M059J (cell line): ENCODE measurements around the gene MOBP. TPM values are rescaled to one million over a fixed set of nuclear protein-coding genes. Genes with fewer than 3 reads are reported as not detected.

ENCODE experiments used
- DNase-seq: peaks from one replicate; pipeline ENCODE4 v3.0.0-alpha.2; 2012; ENCODE audit warnings: low read depth
- total RNA-seq: library from RNA; depleted of rRNA; stranded (reverse); fragments of >200 nt; shearing (Covaris generic); gene quantifications from 2 replicates; pipeline ENCODE4 v1.2.3, GENCODE V29; 2014

The MOBP gene
- total RNA-seq, 1 experiment from 2014 or later: not detected

DNA sequence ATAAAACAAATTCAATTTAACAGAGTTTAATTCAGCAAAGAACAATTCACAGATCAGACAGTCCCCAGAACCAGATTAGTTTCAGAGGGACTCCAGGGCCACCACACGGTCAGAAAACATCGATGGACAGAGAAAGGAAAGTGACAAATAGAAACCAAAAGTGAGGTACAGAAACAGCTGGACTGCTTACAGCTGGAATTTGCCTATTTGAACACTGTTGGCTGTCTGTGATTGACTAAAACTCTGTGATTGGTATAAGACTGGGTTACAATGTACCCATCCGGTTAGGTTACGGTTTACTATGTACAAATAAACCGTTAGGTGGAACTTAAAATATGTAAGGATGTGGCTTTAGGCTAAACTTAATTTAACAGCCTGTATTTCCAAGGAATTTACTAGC is 30.3 kb downstream of the MOBP start:
- no peak for DNase-seq

DNA sequence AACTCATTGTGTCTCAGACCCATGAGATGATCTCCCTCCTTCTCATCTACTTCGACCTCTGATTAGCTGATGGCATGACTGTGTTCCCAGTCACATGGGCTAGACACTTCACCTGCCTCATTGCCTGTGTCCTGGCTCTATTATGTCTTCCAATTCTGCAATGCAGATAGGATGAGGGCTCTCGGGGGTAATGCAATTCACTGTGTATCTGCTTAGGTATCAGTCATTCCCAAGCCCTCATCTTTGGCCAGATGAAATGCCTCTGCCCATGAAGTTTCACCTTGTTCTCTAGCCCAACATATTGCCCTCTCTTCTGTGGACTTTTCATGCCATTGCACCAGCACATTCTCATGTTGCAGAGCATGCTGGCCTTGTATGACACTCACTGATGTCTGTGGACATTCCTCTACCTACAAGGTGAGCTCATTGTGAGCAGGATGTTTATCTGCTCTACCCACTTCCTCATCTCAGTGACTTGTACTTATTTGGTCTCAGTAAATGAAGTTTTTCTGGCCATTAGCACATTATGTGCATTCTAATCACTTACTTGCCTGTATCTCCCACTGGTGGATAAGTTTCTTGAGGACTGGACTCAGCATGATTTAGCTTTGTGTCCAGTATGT is 32.3 kb downstream of the MOBP start:
- no peak for DNase-seq

DNA sequence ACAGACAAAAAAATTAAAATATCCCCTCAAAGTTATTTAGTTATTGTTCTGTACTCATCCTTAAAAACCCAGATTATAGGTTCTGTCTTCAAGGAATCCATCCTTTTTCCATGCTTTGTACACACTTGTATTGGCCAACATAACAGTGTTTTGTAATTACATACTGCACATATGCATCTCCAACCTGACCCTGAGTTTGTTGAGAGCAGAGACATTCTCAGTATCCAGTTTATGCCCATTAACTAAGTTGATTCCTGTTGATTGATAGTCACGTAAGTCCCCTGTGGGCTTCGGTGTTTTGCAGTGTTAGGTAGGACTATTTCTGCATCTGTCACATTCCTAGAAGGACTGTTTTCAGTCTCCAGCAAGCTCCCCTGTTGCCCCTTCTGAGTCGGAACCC is 33.6 kb downstream of the MOBP start:
- DNase-seq: no peak

DNA sequence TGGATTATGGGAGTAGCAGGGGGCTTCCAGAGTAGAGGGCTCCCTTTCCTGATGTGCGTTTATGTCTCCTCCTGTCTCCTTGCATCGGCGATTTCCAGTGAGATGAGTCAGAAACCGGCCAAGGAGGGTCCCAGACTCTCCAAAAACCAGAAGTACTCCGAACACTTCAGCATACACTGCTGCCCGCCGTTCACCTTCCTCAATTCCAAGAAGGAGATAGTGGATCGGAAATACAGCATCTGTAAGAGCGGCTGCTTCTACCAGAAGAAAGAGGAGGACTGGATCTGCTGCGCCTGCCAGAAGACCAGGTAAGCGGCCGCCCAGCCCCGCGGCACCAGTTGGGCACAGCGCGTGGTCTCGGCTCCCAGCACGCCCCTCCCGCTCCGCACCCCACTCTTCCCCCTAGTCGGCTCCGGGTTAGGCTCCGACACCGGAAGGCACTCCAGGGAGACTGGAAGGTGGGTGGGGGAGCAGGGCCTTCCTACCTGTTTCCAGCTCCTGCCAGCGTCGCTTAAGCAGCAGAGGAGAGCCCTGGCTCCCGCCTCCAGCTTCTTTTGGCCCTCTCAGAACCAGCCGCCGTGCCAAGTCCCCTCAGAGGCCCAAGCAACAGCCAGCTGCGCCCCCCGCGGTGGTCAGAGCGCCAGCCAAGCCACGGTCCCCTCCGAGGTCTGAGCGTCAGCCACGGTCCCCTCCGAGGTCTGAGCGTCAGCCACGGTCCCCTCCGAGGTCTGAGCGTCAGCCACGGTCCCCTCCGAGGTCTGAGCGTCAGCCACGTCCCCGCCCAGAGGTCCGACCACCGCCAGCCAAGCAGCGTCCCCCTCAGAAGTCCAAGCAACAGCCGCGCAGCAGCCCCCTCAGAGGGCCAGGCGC is 34.7 kb downstream of the MOBP start:
- no peak for DNase-seq

DNA sequence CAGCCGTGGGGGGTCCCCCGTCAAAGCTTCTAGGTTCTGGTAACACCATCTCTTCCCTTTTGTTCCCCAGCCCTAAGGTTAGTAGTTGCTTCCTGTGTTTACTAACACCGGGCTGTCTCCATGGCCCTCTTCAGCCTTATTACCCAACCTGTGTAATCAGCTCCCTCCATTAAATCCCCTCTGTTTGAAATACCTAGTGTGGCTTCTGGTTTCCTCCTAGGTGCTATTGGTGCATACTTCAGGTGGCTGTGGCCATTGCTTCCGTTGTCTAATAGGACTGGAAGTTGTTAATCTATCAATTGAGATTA is 35.3 kb downstream of the MOBP start:
- peak; percentile 11 for DNase-seq

DNA sequence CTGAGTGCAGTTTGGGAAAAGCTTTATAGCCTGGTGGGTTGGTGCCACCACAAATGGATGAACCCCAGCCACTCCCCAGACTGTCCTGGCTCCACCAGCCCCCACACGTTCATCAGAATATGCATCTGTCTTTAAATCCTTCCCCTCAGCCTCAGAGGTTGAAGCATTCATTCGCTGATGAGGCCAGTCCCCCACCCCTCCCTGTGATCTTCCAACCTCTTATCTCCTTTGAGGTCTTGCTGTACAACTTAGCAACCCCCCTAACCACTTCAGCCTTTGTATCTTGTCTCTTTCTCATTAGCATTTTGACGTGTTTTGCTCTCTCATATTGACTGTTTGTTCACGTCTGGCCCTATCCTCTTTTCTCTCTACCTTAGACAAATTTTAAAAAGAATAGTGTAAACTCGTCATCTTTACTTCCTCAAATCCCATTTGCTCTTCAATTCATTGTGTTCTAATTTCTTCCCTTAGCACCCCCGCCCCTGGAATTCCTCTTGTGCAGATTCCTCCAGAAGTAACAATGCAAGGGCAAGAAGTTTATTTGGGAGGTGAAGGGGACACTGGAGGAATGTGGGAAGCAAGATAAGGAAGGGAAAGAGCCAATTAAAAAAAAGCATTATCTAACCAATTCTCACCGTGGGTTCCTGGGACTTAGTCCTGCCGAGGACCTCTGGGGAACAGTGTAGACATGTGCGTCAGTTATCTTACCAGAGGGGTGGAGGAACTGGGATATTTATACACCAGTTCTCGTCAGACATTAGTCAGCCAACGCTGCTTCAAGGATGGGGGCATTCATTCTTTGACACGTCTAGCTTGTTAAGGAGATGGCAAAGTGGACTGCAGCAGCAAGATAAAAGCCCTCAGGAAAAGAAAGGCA is 38.6 kb downstream of the MOBP start:
- DNase-seq: no peak

DNA sequence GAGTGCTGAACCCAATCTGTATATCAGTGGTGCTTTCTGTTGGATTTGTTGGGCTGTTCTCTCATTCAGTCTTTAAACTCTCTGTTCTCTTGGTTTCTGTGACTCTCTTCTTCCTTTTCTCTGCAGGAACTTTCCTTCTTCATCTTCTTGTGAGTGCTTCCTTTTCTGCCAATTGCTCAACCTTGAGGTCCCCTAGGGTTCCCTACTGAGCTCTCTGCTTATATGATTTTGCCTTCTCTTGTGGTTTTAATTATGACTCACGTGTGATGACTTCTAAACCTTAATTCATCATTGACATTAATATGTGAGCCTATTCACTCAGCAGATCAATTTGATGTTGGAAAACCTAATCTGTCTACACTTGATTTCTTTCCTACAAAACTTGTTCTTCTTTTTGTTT is 39.4 kb downstream of the MOBP start:
- no peak for DNase-seq

DNA sequence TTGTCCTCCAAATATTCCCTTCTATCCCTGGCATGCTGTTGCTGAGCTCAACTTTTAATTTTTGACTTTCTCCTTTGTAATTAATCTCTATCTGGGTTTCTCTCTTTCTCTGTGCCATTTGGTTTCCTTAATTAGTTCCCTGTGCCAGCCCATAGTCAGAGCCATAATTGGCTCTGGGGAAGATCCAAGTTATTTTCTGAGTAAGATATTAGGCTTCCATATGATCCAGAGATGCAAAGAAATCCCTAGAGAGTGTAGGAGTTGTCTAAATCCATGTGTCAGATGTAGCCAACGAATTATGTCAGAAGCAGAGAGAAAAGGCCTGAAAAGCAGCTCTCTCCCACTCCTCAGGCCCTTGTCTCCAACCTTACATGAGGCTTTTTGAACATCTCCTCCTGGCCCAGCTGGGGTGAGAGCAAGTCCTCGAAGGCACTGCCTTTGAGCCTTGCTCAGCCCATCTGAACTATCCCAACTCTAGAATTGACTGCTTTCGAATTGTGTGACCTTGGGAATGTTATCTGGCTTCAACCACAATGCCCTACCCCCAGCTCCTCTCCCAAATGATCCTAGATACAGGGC is 46.4 kb downstream of the MOBP start:
- no peak for DNase-seq

DNA sequence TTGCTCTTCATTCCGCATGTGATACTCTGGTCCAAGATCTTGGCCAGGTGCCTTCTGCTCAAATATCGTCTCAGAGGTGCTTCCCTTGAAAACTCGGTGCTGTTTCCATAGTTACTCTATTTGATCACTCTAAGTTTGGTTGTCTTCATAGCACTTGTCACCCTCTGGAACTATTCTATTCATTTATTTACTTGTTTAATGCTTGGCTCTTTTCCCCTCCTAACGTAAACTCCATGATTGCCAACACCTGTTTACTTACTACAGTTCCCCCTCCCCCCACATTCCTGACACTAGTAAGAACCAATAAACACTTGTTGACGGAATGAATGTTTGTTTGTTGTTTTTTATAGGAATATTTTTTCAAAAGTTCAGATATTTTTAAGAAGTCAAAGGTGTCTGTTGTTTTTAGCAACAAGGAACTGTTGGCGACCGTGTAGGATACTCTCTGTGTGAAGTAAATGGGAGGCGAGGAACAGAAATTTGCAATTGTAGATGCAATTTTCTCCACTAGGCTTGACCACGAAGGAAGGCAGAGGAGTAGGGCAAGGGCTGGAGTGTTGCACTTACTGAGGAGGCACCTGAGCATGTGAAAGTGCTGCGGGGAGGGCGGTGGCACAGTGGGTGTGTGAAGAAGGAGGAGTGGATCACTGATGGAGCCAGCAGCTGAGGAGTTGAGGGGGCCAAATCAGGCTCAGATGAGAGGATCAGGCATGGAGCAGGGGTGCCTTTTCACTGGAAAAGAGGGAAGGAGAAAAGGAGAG is 48.4 kb downstream of the MOBP start:
- DNase-seq: no peak

DNA sequence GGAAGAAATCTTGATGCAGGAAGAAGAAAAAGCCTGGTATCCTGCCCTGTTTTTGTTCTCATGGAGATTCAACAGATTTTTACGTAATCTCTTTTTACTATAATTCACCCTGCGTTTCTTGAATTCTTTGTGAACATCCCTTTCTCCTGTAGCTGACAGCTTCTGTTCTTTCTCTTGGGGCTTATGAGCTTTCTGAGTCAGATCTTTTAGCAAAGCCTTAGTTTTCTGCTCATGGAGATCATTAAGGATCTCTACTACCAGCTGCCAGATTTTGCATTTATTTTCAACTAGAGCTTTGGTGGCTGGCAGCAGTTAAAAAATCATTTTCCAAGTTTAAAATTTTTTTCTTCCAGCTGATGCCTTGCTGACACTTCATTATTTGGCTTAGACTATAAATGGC is 51.6 kb downstream of the MOBP start:
- DNase-seq: no peak

DNA sequence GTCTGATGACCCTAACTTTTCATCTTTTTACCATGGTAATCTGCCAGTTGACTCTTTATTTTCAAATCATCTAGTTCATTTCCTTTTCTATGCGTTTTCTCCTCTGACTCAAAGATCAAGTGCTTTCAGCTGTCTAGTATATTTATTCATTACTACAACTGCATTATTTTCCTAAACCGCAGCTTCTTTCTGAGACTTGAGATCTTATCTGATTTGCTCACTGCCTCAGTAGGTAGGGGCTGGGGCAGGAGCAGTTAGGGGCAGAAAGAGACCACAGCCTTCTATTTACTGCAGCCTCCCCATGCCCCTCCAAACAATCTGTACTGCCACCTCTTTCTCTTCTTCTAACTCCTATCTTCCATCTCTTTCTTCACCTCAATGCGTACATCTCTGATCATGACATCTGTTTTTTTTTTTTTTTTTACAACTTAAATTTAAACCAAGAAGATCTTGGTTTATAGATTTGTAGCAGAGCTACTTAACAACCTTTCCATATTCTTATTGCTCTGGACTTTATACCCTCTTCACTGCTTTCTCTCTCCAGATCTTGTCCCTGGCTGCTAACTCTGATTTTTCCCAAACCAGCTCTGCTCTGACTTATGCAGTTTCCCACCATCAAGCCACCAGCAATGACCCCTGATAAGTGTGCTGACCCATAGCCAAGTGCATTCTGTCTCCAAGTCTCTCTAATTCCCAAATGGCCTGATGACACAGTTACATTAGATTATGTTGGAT is 52.2 kb downstream of the MOBP start:
- no peak for DNase-seq

DNA sequence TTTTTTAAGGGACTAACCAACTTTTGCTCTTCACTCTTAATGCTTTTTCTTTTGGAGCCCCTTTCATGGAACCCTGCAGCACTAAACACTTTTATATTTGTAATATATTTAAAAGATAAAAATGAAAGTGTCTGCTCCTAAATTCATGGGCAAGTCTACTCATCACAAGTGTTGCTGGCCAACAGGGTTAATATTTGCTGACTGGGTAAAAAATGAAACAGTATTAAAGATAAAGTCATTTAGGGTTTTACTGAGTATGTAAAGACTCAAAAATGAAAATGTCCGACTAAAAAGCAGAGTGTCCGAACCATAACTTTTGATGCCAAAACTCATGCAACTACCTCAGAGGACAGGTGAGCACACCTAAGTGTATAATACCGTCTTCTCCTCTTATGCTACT is 54.0 kb downstream of the MOBP start:
- DNase-seq: no peak

DNA sequence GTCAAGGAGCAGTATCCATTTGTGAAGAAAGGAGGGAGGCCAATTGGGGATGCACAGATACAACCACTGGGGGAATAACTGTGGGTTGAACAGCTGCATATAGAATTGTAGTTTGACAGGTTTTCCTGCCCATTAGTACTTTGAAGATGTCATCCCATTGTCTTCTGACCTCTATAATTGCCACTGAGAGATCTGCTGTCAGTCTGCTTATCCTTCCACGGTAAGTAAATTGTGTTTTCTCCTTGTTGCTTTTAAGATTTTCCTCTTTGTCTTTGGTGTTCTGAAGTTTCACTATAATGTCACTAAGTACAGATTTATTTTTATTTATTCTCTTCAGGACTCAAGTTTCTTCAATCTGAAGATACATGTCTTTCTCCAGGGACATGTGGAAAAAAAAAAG is 56.6 kb downstream of the MOBP start:
- no peak for DNase-seq

DNA sequence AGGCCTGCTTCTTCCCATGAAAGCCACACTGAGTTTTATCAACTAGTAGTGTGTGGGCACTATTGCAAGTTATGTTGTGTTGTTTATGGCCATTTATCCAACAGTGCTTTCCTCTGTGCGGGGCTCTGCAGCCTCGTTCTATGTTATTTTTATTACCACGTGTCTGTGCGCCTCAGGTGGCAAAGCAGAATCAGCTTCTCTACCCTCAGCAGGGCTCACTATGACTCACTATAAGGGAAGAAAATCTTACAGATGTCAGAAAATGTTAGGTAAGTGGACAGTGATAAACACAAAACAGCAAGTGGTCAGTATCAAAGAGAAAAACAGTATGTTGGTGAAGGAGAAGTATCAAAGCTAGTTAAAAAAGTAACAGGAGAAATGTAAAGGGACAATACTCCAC is 61.4 kb downstream of the MOBP start:
- DNase-seq: no peak

DNA sequence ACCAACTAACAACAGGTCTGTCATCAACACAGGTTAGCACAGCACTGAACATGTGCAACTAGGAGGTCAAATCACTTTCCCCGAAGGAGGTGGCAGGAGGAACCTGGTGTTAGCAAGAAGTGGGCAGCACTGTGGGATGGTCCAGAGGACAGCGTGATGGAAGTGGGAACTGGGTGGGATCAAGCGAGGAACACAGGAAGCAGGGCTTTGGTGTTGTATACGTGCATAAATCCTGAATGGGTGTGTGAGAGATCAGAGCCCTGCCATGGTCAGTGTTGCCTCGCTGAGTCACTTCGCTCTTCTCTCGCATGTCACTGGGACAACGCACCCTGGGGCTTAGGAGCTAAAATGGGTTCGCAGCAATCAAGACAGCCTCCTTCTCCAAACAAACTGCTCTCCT is 62.1 kb downstream of the MOBP start:
- peak; percentile 7 for DNase-seq

DNA sequence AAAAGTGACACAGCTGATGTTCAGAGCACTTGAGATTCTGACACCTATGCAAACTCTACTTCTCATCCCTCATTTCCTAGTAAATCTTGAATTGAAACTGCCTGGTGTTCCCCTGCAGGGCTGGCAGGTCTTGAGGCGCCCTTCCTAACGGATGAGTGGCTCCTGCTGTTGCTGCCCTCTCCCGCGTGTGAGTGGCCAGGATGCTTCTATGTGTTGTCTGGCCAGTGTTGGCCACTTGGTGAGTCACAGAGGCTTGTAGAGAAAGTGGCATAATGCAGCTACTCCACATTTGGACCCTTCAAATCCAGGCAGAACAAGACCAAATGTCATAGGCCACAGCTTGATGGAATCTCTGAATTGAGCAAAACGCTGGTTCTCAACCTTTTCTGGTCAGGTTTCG is 63.6 kb downstream of the MOBP start:
- DNase-seq: peak; percentile 17

DNA sequence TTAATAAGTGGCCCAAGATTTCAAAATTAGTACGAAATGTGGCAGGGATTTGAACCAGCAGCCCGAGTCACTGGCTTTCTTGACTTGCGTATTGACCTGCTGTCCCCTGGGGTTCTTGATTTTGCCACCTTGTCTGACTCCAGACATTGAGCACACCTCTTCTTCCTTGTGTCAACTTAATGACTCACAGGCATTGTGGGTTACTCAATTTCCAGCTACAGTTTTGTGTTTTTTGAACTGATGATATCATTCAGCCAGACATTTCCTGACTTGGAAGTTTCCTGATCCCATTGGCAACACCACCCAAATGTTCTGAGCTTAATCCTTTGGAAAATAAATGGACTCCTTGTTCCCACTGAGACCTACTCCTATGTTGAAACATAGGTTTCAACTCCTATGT is 64.2 kb downstream of the MOBP start:
- peak; percentile 36 for DNase-seq

DNA sequence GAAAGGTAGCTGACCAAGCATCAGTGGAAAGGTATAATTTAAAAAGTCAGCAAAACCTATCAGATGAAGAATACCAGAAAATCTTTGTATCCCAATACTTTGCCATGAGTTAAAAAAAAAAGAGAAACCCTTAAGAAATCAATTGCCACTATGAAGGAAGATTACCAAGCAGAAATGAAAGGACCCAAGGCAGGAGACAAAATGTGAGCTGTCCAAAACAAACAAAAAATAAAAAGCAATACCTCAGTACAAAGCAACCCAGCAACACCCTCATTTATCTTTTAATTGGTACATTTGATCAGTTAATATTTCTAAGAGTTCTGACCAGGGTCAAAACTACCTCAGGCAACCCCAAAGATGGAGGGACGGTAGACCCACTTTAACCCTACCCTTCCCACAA is 65.3 kb downstream of the MOBP start:
- DNase-seq: no peak

DNA sequence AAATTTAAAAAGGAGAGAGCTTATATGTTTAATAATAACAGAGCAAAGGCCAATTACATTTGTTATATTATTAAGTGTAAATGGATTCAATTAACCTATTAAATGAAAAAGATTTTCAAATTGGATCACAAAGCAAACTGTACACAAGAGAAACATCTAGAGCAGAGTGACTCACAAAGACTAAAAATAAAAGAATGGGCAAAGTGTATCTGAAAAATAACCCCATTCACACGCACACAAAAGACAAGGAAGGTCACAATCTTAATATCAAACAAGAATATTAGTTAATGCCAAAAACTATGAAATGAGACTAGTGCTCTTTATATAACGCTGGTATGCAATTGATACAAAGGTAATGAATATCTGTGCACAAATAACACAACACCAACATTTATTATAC is 65.7 kb downstream of the MOBP start:
- DNase-seq: no peak

DNA sequence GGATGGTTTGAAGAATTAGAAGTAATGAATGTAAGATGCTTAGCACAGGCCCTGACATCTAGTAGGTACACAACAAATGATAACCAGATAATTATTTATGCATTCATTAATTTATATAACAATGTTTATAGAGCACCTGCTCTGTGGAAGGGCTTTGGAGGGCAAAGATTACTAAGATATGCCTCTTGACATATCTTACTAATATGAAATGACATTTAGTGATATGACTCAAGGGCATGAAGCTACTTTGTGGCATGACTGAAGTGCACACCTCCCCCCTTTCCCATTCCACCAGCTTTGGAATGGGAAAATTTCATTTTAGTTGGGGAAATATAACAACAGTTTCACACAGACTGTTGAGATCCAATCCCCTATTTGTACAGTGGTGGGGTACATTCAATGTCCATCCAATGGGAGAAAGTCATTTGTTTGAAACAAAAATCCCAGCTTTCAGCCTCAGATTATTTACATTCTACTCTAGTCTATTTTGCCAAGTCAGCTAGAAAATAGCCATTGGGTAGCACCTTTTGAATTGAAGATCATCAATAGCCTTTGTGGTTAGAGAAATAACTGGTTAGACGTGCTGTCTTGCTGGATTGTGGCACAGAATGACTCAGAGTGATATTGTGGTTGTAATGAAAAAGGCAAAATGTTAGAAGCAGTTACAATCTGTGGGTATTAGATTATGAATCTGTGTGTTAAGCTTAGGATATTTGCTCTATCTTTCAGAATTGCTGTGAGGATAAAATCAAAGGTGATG is 72.9 kb downstream of the MOBP start:
- no peak for DNase-seq
